Stimulated activated CD4-positive, alpha-beta T cell treated with anti-CD3 and anti-CD28 coated beads, Interleukin-15, amount 100 ng/mL, for 1 hour (primary cell): Measurements from ENCODE around the gene SLC9A7.
A peak's percentile ranks its signal among the peaks of the same experiment; 100 is the strongest.

Source experiments
- DNase-seq, 2 donors: peaks; one replicate each; pipeline ENCODE4 v3.0.0-alpha.2; 2020; ENCODE audit warnings: low read depth in 1 of 2, low spot score in 1 of 2

The SLC9A7 gene

DNA sequence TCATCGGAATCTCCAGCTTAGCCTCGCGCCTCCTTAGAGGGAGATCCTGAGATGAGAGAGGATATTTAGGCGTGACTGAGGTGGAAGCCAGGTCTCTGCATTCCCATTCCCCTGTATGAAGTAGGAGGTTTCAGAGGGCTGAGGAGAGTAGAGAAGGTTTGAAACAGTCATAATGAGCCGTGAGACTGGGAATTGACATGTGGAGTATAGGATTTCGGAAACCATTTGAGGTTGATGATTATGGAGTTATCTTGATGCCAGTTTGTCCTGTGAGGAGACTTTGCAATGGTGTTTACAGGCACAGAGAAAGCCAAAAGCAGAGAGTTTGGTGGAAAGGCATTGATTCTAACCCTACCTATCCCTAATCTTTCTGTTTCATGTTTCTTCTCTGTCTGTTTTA, 183.3 kb downstream of the SLC9A7 start:
- DNase-seq, result no peak

DNA sequence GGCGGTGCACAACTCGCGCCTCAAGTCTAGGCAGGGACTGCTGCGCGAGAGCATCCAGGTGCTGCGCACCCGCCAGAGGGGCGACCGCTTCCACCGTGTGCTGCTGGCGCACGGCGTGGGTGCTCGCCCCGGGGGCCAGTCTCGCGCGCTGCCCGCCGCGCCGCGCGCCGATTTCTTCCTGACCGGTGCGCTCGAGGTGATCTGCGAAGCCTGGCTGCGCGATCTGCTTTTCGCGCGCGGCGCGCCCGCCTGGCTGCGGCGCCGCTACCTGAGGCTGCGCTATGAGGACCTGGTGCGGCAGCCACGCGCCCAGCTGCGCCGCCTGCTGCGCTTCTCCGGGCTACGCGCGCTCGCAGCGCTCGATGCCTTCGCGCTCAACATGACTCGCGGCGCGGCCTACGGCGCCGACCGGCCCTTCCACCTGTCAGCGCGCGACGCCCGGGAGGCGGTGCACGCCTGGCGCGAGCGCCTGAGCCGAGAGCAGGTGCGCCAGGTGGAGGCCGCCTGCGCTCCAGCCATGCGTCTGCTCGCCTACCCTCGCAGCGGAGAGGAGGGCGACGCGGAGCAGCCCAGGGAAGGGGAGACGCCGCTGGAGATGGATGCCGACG, 184.0 kb downstream of the SLC9A7 start:
- peak; percentile 12 to 16 for DNase-seq

DNA sequence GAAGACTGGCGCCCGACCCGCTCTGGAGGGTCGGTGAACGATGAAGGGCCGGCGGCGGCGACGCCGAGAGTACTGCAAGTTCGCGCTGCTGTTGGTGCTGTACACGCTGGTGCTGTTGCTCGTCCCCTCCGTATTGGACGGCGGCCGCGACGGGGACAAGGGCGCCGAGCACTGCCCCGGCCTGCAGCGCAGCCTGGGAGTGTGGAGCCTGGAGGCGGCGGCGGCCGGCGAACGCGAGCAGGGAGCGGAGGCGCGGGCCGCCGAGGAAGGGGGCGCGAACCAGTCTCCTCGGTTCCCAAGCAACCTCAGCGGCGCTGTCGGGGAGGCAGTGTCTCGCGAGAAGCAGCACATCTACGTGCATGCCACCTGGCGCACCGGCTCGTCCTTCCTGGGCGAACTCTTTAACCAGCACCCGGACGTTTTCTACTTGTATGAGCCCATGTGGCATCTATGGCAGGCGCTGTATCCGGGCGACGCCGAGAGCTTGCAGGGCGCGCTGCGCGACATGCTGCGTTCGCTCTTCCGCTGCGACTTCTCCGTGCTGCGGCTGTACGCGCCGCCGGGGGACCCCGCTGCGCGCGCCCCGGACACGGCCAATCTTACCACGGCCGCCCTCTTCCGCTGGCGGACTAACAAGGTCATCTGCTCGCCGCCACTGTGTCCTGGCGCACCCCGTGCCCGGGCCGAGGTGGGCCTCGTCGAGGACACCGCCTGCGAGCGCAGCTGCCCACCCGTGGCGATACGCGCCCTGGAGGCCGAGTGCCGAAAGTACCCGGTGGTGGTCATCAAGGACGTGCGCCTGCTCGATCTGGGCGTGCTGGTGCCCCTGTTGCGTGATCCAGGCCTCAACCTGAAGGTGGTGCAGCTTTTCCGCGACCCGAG, 184.8 kb downstream of the SLC9A7 start:
- peak; percentile 38 to 44 for DNase-seq

GRCh38 chrX:46573331-46573891, 185.5 kb downstream of the SLC9A7 start, which contains the start of gene CHST7:
Gene CHST7, plus strand, starts transcription at chrX:46573765. Its CDS starts 167 bp downstream, at chrX:46573932.
- DNase-seq, result peak; percentile 20 to 46

DNA sequence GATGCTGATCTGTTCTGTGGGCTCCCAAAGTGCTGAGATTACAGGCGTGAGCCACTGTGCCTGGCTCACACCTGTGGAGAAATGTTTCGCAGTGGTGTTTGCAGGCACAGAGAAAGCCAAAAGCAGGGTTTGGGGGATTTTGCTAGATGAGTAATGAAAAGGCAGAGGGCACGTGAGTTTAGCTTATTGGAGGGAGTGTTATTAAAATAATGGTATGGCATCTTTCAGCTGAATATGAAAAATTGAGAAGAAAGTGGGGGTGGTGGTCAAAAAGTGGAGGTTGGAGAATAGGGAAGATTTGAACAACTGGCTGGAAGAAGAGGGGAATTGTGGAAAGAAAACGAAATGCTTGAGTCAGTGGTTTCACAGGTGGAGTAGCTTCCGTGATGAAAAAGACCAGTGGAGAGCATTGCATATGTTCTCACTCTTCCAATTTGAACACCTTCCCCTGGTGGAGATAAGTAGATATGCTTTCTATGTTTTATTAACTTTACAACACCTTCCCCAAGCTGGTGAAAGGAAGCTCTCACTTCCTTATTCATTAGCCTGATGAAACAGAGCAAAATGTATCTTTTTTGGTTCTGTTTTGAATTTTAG, 186.5 kb downstream of the SLC9A7 start:
- no peak for DNase-seq

DNA sequence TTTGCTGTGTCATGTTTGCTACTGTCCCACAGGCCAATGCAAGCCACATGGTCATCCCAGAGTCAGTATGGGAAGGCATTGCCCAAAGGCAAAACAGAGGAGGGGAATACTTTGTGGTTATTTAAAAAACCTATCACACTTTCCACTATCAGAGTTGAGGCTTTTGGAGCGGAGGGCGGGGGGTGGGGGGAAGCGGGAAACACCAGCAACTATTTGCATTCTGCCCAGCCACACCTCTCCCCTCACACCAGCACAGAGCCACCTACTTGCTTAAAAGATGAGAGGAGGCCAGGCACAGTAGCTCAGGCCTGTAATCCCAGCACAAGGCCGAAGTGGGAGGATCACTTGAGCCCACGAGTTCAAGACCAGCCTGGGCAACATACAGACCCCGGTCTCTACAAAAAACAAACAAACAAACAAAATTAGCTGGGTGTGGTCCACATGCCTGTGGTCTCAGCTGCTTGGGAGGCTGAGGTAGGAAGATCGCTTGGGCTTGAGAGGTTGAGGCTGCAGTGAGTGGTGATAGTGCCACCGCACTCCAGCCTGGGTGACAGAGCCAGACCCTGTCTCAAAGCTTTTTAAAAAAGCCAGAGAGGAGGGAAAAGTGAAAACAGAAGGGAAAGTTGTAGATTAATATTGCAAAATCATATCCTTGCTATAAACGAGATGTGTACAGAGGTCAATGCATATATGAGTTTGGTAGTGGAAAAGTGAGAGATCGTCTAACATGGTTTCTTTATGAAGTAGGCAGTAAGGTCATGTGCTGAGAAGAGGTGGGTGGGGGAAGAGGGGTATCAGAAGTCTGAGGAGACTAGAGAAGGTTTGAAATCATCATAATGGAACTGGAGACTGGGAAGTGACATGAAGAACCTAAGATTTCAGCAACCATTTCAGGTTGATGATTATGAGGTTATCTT, 187.2 kb downstream of the SLC9A7 start:
- DNase-seq, result no peak

DNA sequence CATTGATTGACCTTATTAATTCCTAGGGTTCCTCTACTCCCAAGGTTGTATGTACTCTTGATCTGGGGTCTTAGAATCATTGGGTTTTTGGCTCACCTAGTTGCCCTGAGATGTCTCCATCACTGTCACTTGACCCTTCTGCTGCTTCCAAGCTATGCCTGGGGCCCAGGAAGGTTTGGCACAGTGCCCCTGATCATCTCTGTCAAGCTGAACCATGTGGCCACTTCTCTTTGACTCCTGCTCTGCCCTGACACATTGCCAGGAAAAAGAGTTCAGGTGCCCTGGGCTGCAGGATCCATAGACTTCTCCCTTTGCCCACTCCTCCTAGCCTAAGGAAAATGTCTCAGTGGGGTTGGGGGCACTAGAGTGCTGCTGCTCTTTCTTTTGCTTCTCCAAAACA, 189.3 kb downstream of the SLC9A7 start:
- DNase-seq, result no peak

DNA sequence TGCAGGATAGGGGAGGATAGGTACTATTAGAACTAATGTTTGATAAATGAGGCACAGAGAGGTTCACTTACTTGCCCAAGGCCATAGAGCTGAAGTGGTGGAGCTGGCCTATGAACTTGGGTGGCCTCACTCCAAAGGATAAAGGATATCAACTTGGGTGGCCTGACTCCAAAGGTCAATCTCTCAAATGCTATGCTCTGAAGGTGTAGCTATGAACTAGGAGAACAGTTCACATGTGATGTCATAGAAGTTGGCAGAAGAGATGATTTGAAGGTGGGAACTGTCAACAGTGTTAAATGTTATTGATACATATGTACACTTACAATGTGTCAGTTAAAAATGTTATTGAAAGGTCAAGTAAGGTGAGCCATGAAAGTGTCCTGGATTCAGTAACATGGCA, 191.5 kb downstream of the SLC9A7 start:
- DNase-seq, result no peak

GRCh38 chrX:46561824-46562657, 196.9 kb downstream of the SLC9A7 start:
- no peak for DNase-seq

- DNase-seq, result no peak
Measured at GRCh38 chrX:46559062-46559461, 199.9 kb downstream of the SLC9A7 start.

DNA sequence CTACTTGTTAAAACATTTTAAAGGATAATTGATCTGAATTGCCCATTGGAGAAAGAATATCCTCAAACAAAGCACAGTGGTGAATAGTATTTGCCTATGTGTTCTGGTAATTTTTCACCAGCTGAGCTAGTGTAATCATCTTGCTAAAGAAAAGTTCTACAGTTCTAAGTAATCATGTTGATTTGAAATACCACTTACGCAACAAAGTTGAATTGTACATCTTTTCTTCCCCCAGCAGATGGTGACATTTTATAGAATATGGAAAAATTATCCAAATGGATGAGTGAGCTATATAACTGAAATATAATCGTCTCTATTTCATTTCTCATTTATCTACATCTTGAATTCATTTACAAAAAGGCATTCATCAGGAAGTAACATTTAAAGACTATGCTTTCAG, 204.0 kb downstream of the SLC9A7 start:
- no peak for DNase-seq

DNA sequence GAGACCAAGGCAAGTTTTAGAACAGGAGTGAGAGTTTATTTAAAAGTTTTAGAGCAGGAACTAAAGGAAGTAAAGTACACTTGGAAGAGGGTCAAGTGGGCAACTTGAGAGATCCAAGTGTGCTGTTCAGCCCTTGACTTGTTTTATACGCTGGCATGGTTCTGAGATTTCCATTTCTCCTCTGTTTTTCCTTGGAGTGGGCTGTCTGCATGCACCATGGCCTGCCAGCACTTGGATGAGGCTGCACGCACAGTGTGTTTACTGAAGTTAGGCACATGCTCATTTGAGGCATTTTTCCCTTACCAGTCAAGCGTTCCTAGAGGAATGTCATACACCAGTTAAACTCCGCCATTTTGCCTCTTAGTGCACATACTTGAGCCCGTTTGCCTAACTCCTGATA, 205.0 kb downstream of the SLC9A7 start:
- DNase-seq, result no peak

- DNase-seq, result no peak
Measured at GRCh38 chrX:46551494-46552128, 207.3 kb downstream of the SLC9A7 start.

DNA sequence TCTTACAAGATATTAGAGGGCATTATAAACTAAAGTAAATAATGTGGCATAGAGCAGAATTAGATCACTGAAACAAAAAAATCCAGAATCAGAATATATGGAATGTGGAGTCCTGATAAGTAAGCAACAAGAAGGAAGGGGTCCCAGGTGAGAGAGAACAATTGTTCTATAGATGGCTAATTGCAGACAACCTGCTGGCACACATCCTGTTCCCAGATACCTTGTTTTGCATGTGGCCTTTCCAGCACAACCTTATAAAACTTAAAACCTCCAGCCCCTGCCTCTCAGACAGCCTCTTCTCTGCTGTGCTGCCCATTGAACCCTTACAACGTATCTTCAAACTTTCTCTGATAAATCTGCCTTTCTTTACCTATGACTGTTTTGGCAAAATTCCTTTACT, 209.0 kb downstream of the SLC9A7 start:
- DNase-seq, result no peak
